ENCODE data around the gene CLNK. TPM values are rescaled to one million over a fixed set of nuclear protein-coding genes. Genes with fewer than 3 reads are reported as not detected.
A peak's percentile ranks its signal among the peaks of the same experiment; 100 is the strongest.

The CLNK gene
- total and polyA plus RNA-seq, 8 donors: 0.08 to 2.7 (median 0.72) TPM; not detected in 4

GRCh38 chr4:10530137-10530786 lies 154.3 kb downstream of the CLNK start:
- Histone ChIP-seq H3K27ac (no peak overlapping the region), H3K36me3 (no peaks in the 10 kb centered on the region), H3K27me3 (no peaks in the 10 kb centered on the region), H3K4me3 (no peak overlapping the region), H3K4me1 (peaks cover 0 to 6% (median 0%) of the 10 kb centered on the region in 4 donors), H3K9me3 (no peaks in the 10 kb centered on the region)
- DNase-seq: peak in 1 of 2 donors; percentile 12
- WGBS, 5 donors: 53 to 67% (median 61%) methylated on average over 11 of the region's 11 CpGs
- TF ChIP-seq POLR2A (IDR thresholded peaks at IDR 0.05) (no peak), CTCF (IDR thresholded peaks at IDR 0.05) (no peak), EP300 (IDR thresholded peaks at IDR 0.05) (no peak), POLR2AphosphoS5 (IDR thresholded peaks at IDR 0.05) (no peak)
- intact Hi-C loops (cut with DNase I; ENCODE audit: low total_unique reads): no loop called here

- Histone ChIP-seq H3K4me3 (no peak overlapping the region), H3K9me3 (no peaks in the 10 kb centered on the region), H3K4me1 (peaks cover 0 to 6% (median 0%) of the 10 kb centered on the region in 4 donors), H3K36me3 (no peaks in the 10 kb centered on the region), H3K27me3 (no peaks in the 10 kb centered on the region), H3K27ac (no peak overlapping the region)
- no peak for TF ChIP-seq POLR2A (IDR thresholded peaks at IDR 0.05)
- no peak for TF ChIP-seq EP300 (IDR thresholded peaks at IDR 0.05)
- TF ChIP-seq POLR2AphosphoS5 (IDR thresholded peaks at IDR 0.05): no peak
- TF ChIP-seq CTCF (IDR thresholded peaks at IDR 0.05): no peak
- no peak for DNase-seq
- 50 to 70% (median 61%) methylated on average over 2 of the region's 2 CpGs for WGBS, 5 donors
- intact Hi-C loops (cut with DNase I; ENCODE audit: low total_unique reads): no loop called here
These were observed 155.1 kb downstream of the CLNK start for GRCh38 chr4:10529291-10530136.

- Histone ChIP-seq H3K9me3 (no peaks in the 10 kb centered on the region), H3K4me3 (no peak overlapping the region), H3K36me3 (no peaks in the 10 kb centered on the region), H3K27ac (no peak overlapping the region), H3K27me3 (no peaks in the 10 kb centered on the region), H3K4me1 (peaks cover 0 to 6% (median 0%) of the 10 kb centered on the region in 4 donors)
- intact Hi-C loops (cut with DNase I; ENCODE audit: low total_unique reads): no loop called here
- WGBS, 5 donors: 75 to 85% (median 80%) methylated on average over 3 of the region's 3 CpGs
- TF ChIP-seq EP300 (IDR thresholded peaks at IDR 0.05) (no peak), POLR2AphosphoS5 (IDR thresholded peaks at IDR 0.05) (no peak), POLR2A (IDR thresholded peaks at IDR 0.05) (no peak), CTCF (IDR thresholded peaks at IDR 0.05) (no peak)
- no peak for DNase-seq
These were observed 157.1 kb downstream of the CLNK start for GRCh38 chr4:10527438-10527837.

- Histone ChIP-seq H3K9me3 (no peaks in the 10 kb centered on the region), H3K4me1 (peaks cover 0 to 6% (median 0%) of the 10 kb centered on the region in 4 donors), H3K36me3 (no peaks in the 10 kb centered on the region), H3K27ac (no peak overlapping the region), H3K4me3 (no peak overlapping the region), H3K27me3 (no peaks in the 10 kb centered on the region)
- TF ChIP-seq POLR2A (IDR thresholded peaks at IDR 0.05) (no peak), CTCF (IDR thresholded peaks at IDR 0.05) (peak in 1 of 7 experiments; percentile 5)
- DNase-seq: no peak
- intact Hi-C loops (cut with DNase I; ENCODE audit: low total_unique reads): no loop called here
- 75 to 83% (median 79%) methylated on average over 12 of the region's 12 CpGs for WGBS, 5 donors
These were observed 157.9 kb downstream of the CLNK start for GRCh38 chr4:10526429-10527222.
